GM12878 (cell line): ENCODE data around the gene DYNC1I2. TPM values are rescaled to one million over a fixed set of nuclear protein-coding genes. Genes with fewer than 3 reads are reported as not detected.

Experiments
- DPF2 ChIP-seq: fragments of 450-650 bp; IDR thresholded peaks from 2 replicates; pipeline ENCODE4 v1.6.1; 2017; ENCODE audit warnings: mild to moderate bottlenecking
- E4F1 ChIP-seq: fragments of 450-650 bp; IDR thresholded peaks from 2 replicates; pipeline ENCODE4 v1.6.1; 2018; ENCODE audit warnings: borderline replicate concordance, mild to moderate bottlenecking; ENCODE audit not compliant: partially characterized antibody
- EED ChIP-seq: sonication (generic); IDR thresholded peaks from 2 replicates; pipeline ENCODE4 v1.6.1; 2016; ENCODE audit warnings: antibody characterized with exemption, low read depth
- ETV6 ChIP-seq, 2 experiments: fragments of 450-650 bp in 1 of 2; IDR thresholded peaks in 1 of 2; conservative IDR thresholded peaks in 1 of 2; 2 replicates each; pipeline ENCODE4 v1.6.1; 2014; ENCODE audit warnings: antibody characterized with exemption in 1 of 2, borderline replicate concordance in 1 of 2, low read depth in 1 of 2, mild to moderate bottlenecking in 1 of 2, moderate library complexity in 1 of 2
- GABPA ChIP-seq: IDR thresholded peaks from 2 replicates; pipeline ENCODE4 v1.6.1; 2014; ENCODE audit warnings: antibody characterized with exemption, low read depth, mild to moderate bottlenecking, inconsistent platforms
- IKZF1 ChIP-seq: fragments of 450-650 bp; conservative IDR thresholded peaks from 2 replicates; pipeline ENCODE4 v1.6.1; 2017; ENCODE audit warnings: antibody characterized with exemption, mild to moderate bottlenecking
- IRF5 ChIP-seq: fragments of 450-650 bp; IDR thresholded peaks from 2 replicates; pipeline ENCODE4 v1.6.1; 2017; ENCODE audit warnings: borderline replicate concordance
- KLF5 ChIP-seq: fragments of 450-650 bp; IDR thresholded peaks from 2 replicates; pipeline ENCODE4 v1.6.1; 2014; ENCODE audit warnings: mild to moderate bottlenecking; ENCODE audit not compliant: partially characterized antibody
- MEF2A ChIP-seq: IDR thresholded peaks from 2 replicates; pipeline ENCODE4 v1.6.1; 2011; ENCODE audit warnings: low read depth, mild to moderate bottlenecking, low read length, moderate library complexity; ENCODE audit not compliant: insufficient read depth
- NBN ChIP-seq: fragments of 450-650 bp; IDR thresholded peaks from 2 replicates; pipeline ENCODE4 v1.6.1; 2016
- NFIC ChIP-seq: IDR thresholded peaks from 2 replicates; pipeline ENCODE4 v1.6.1; 2012; ENCODE audit warnings: low read depth, mild to moderate bottlenecking, inconsistent platforms, low read length, moderate library complexity
- NR2C1 ChIP-seq: fragments of 450-650 bp; IDR thresholded peaks from 2 replicates; pipeline ENCODE4 v1.6.1; 2017; ENCODE audit warnings: antibody characterized with exemption, mild to moderate bottlenecking, moderate library complexity
- NR2F1 ChIP-seq: fragments of 450-650 bp; conservative IDR thresholded peaks from 2 replicates; pipeline ENCODE4 v1.6.1; 2017; ENCODE audit warnings: mild to moderate bottlenecking
- SIX5 ChIP-seq: IDR thresholded peaks from 2 replicates; pipeline ENCODE4 v1.6.1; 2011; ENCODE audit warnings: mild to moderate bottlenecking, low read depth, low read length, moderate library complexity; ENCODE audit not compliant: severe bottlenecking
- SKIL ChIP-seq: fragments of 450-650 bp; IDR thresholded peaks from 2 replicates; pipeline ENCODE4 v1.6.1; 2017; ENCODE audit warnings: mild to moderate bottlenecking, low read depth, inconsistent platforms; ENCODE audit not compliant: poor library complexity, severe bottlenecking
- SMAD5 ChIP-seq: IDR thresholded peaks from 2 replicates; pipeline ENCODE4 v1.6.1; 2016; ENCODE audit warnings: antibody characterized with exemption, low read depth
- SMARCA5 ChIP-seq: fragments of 450-650 bp; IDR thresholded peaks from 2 replicates; pipeline ENCODE4 v1.6.1; 2017; ENCODE audit warnings: mild to moderate bottlenecking
- TARDBP ChIP-seq: IDR thresholded peaks from 2 replicates; pipeline ENCODE4 v1.6.1; 2016; ENCODE audit warnings: borderline replicate concordance
- TCF12 ChIP-seq: IDR thresholded peaks from 2 replicates; pipeline ENCODE4 v1.6.1; 2011; ENCODE audit warnings: low read depth, mild to moderate bottlenecking, low read length
- ZNF687 ChIP-seq: fragments of 450-650 bp; IDR thresholded peaks from 2 replicates; pipeline ENCODE4 v1.6.1; 2017; ENCODE audit warnings: mild to moderate bottlenecking, moderate library complexity
- polyA plus RNA-seq, 11 experiments: library from polyadenylated mRNA; depleted of rRNA in 4 of 11; unstranded in 6 of 11; stranded (reverse) in 5 of 11; fragments of >200 nt; fragmentation: Nextera tagmentation in 4 of 11; fragmentation: Illumina TruSeq in 1 of 11; extraction: Ambion mirVana in 4 of 11; extraction: Trizol in 1 of 11; gene quantifications; 1 replicate in 1 of 11; 2 replicates in 10 of 11; pipeline versions ENCODE4 v1.2.1 to v1.2.3, GENCODE V29; 2011 to 2016; ENCODE audit warnings: inconsistent platforms in 2 of 11, missing spikeins in 2 of 11, low read depth in 1 of 11
- total RNA-seq, 4 experiments: library from RNA; depleted of rRNA in 3 of 4; stranded (reverse); fragments of >200 nt in 3 of 4; fragmentation: Illumina TruSeq in 1 of 4; extraction: Trizol in 1 of 4; gene quantifications; 2 replicates each; pipeline versions ENCODE4 v1.2.1 to v1.2.3, GENCODE V29; 2013 to 2021

The DYNC1I2 gene
- total and polyA plus RNA-seq, 10 of the 15 experiments (the other 5 are each of a cell fraction or from before 2014, with no cell fraction given) = 39.9 to 113 (median 53.5) TPM

- TF ChIP-seq ZNF687 = 0 out of 2 replicates have a peak, but pooled peaks have one; percentile 17
- TF ChIP-seq IRF5 = no peak
- peak; percentile 43; the same call in 1 of the 2 replicates for TF ChIP-seq EED
- TF ChIP-seq MEF2A = no peak
- TF ChIP-seq TARDBP = peak; percentile 97
- TF ChIP-seq SIX5 = peak; percentile 99
- peak; percentile 46; the same call in 1 of the 2 replicates for TF ChIP-seq DPF2
- TF ChIP-seq GABPA = peak; percentile 76; the same call in 1 of the 2 replicates
- TF ChIP-seq SKIL = no peak
- TF ChIP-seq SMARCA5 = no peak
- TF ChIP-seq E4F1 = peak; percentile 92
- TF ChIP-seq NBN = 0 out of 2 replicates have a peak, but pooled peaks have one; percentile 73
- peak; percentile 44 for TF ChIP-seq NR2F1
- TF ChIP-seq IKZF1 = peak; percentile 99
- TF ChIP-seq ETV6 (conservative IDR thresholded peaks at IDR 0.05 in 1 of 2, IDR thresholded peaks at IDR 0.05 in 1 of 2; ENCODE audit: borderline replicate concordance in 1 of 2, low read depth in 1 of 2) = 0 out of 4 replicates have a peak, but pooled peaks of 1 of the 2 experiments have one; percentile 42
- 0 out of 2 replicates have a peak, but pooled peaks have one; percentile 37 for TF ChIP-seq NR2C1
- peak; percentile 51; the same call in 1 of the 2 replicates for TF ChIP-seq SMAD5
- TF ChIP-seq KLF5 = peak; percentile 10
- TF ChIP-seq TCF12 = 0 out of 2 replicates have a peak, but pooled peaks have one; percentile 16
- no peak for TF ChIP-seq NFIC
Observed at GRCh38 chr2:171687287-171688128, at the start of gene DYNC1I2 (continued).
